Lung (tissue), 12 donors: ENCODE results near the gene CAMK2D. TPM values are rescaled to one million over a fixed set of nuclear protein-coding genes. Genes with fewer than 3 reads are reported as not detected.

Source experiments
- ATAC-seq: fragments of 200-7000 bp; cut with Tn5 transposase; one replicate; pipeline ENCODE4 v1.9.1; 2020; ENCODE audit warnings: moderate number of reproducible peaks; ENCODE audit not compliant: insufficient read depth, low FRiP score
- DNase-seq, 3 donors: peaks; one replicate each; pipeline ENCODE4 v3.0.0-alpha.2; 2013 to 2017
- H3K27ac ChIP-seq, 2 donors: one replicate each; pipeline ENCODE4 v1.5.1; 2013; ENCODE audit warnings: mild to moderate bottlenecking in 2 of 2, moderate library complexity in 2 of 2, control low read depth in 1 of 2, inconsistent platforms in 1 of 2, low read depth in 1 of 2, low read length in 1 of 2
- H3K27me3 ChIP-seq, 3 donors: one replicate each; pipeline ENCODE4 v1.5.1; 2013; ENCODE audit warnings: low read length in 2 of 3; ENCODE audit not compliant: control insufficient read depth in 3 of 3, insufficient read depth in 3 of 3
- H3K36me3 ChIP-seq, 4 donors: one replicate each; pipeline ENCODE4 v1.5.1; 2013; ENCODE audit warnings: low read length in 4 of 4, mild to moderate bottlenecking in 1 of 4, moderate library complexity in 1 of 4; ENCODE audit not compliant: control insufficient read depth in 4 of 4, insufficient read depth in 4 of 4
- H3K4me1 ChIP-seq, 5 donors: one replicate each; pipeline ENCODE4 v1.5.1; 2013; ENCODE audit warnings: low read length in 5 of 5, mild to moderate bottlenecking in 2 of 5, moderate library complexity in 1 of 5; ENCODE audit not compliant: control insufficient read depth in 5 of 5, insufficient read depth in 5 of 5
- H3K4me3 ChIP-seq: one replicate; pipeline ENCODE4 v1.5.1; 2013; ENCODE audit warnings: mild to moderate bottlenecking, control low read depth, moderate library complexity
- H3K9ac ChIP-seq, 2 donors: one replicate each; pipeline ENCODE4 v1.5.1; 2013; ENCODE audit warnings: low read length in 2 of 2, control low read depth in 1 of 2; ENCODE audit not compliant: insufficient read depth in 1 of 2
- H3K9me3 ChIP-seq, 4 donors: one replicate each; pipeline ENCODE4 v1.5.1; 2013; ENCODE audit warnings: low read length in 3 of 4, mild to moderate bottlenecking in 1 of 4, moderate library complexity in 1 of 4; ENCODE audit not compliant: control insufficient read depth in 4 of 4, insufficient read depth in 3 of 4
- CTCF ChIP-seq: IDR thresholded peaks from 2 replicates; pipeline ENCODE4 v1.5.1; 2012; ENCODE audit warnings: mild to moderate bottlenecking; ENCODE audit errors: control extremely low read depth, extremely low read depth
- WGBS, 2 donors: extraction: QIAGEN DNeasy Blood & Tissue Kit; methylation state at CpG; one replicate each; pipeline ENCODE4 v1.1.7; 2013; 5-methylcytosine and 5-hydroxymethylcytosine counted together
- polyA plus RNA-seq, 2 donors: library from polyadenylated mRNA; stranded (reverse); fragments of 200-250 nt; gene quantifications; one replicate each; pipeline ENCODE4 v1.2.1, GENCODE V29; 2013
- total RNA-seq, 2 donors: library from RNA; depleted of rRNA in 1 of 2; stranded (reverse); fragments of >200 nt in 1 of 2; gene quantifications; one replicate each; pipeline ENCODE4 v1.2.1, GENCODE V29; 2014 to 2021
- donor health status: control.
- donor health status: control.
- donor health status: Bipolar disorder and iron deficiency.
- donor health status: healthy.
- donor health status: DM: yes; HTN: yes; CAD: no.

Gene CAMK2D
- total and polyA plus RNA-seq, 4 donors: 11.9 to 98.2 (median 36.6) TPM

GRCh38 chr4:113776016-113776415 lies 14.5 kb upstream of the CAMK2D start:
- no peaks in the 10 kb centered on the region for H3K36me3 ChIP-seq
- TF ChIP-seq CTCF: no peak
- H3K9me3 ChIP-seq: no peaks in the 10 kb centered on the region
- ATAC-seq: no peak
- H3K9ac ChIP-seq: no peak overlapping the region
- no peak overlapping the region for H3K27ac ChIP-seq
- DNase-seq: no peak
- H3K27me3 ChIP-seq: no peaks in the 10 kb centered on the region
- no peak overlapping the region for H3K4me3 ChIP-seq
- WGBS, 2 donors: 65 to 75% methylated on average over 4 of the region's 4 CpGs
- no peaks in the 10 kb centered on the region for H3K4me1 ChIP-seq

- DNase-seq (no peak), ATAC-seq (no peak)
- Histone ChIP-seq H3K36me3 (no peaks in the 10 kb centered on the region), H3K9me3 (no peaks in the 10 kb centered on the region), H3K9ac (no peak overlapping the region), H3K27me3 (no peaks in the 10 kb centered on the region), H3K4me1 (no peaks in the 10 kb centered on the region), H3K4me3 (no peak overlapping the region), H3K27ac (no peak overlapping the region)
- no peak for TF ChIP-seq CTCF
- 80 to 83% methylated on average over 3 of the region's 3 CpGs for WGBS, 2 donors
Observed at GRCh38 chr4:113773756-113774155, 12.2 kb upstream of the CAMK2D start.

- ATAC-seq: no peak
- 47 to 73% methylated on average over 14 of the region's 14 CpGs for WGBS, 2 donors
- Histone ChIP-seq H3K27me3 (no peaks in the 10 kb centered on the region), H3K9ac (no peak overlapping the region), H3K9me3 (no peaks in the 10 kb centered on the region), H3K4me3 (no peak overlapping the region), H3K4me1 (no peaks in the 10 kb centered on the region), H3K36me3 (no peaks in the 10 kb centered on the region), H3K27ac (no peak overlapping the region)
- no peak for DNase-seq
- TF ChIP-seq CTCF: no peak
Observed at GRCh38 chr4:113773014-113773413, 11.5 kb upstream of the CAMK2D start.

- no peak overlapping the region for H3K9ac ChIP-seq
- H3K27ac ChIP-seq: no peak overlapping the region
- no peaks in the 10 kb centered on the region for H3K27me3 ChIP-seq
- no peak overlapping the region for H3K4me3 ChIP-seq
- no peaks in the 10 kb centered on the region for H3K36me3 ChIP-seq
- H3K4me1 ChIP-seq: no peaks in the 10 kb centered on the region
- ATAC-seq (no peak), DNase-seq (no peak)
- no peak for TF ChIP-seq CTCF
- WGBS, 2 donors: 93% methylated on average over 17 to 22 of the region's 22 CpGs
- no peaks in the 10 kb centered on the region for H3K9me3 ChIP-seq
Observed at GRCh38 chr4:113772319-113772718, 10.8 kb upstream of the CAMK2D start.
